ENCODE measurements around the gene DUSP10.
A peak's percentile ranks its signal among the peaks of the same experiment; 100 is the strongest.

DNA sequence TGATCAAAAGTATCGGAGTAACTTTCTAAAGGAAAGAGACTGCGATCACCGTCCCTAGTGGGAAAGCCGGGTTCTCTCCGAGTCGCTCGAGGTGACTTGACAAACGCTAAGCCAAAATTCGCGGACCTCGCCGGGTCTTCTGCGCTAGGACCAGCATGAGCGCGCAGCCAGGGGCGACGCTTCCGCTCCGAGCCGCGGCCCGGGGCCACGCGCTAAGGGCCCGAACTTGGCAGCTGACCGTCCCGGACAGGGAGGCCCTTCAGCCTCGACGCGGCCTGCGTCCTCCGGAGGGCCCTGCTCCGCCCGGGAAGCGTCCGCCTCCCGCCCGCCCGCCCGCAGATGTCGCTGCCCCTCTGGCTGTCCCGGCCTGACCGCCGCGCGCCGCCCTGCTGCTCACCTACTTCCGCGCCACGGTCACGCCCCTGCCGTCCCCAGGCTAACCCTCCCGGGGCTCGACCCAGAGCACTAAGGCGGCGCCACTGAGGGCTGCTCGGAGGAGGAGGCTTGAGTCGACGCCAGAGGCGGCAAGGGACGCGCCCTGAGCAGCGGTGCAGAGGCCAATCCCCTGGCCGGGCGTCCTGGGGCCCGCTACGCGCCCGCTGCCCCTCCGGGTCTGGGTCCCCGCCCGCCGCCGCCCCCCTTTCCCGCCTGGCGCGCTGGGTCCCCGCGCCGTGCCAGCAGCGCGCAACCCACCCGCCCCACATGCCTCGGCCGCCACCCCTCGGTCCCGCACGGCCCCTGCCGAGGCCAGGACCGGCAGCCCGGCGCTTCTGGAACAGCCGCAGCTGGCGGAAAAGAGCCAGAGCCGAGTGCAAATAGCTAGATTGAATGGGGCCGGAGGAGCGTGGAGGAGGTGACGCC, 896 bp upstream of the DUSP10 start:
- TF ChIP-seq, protein P1, sequence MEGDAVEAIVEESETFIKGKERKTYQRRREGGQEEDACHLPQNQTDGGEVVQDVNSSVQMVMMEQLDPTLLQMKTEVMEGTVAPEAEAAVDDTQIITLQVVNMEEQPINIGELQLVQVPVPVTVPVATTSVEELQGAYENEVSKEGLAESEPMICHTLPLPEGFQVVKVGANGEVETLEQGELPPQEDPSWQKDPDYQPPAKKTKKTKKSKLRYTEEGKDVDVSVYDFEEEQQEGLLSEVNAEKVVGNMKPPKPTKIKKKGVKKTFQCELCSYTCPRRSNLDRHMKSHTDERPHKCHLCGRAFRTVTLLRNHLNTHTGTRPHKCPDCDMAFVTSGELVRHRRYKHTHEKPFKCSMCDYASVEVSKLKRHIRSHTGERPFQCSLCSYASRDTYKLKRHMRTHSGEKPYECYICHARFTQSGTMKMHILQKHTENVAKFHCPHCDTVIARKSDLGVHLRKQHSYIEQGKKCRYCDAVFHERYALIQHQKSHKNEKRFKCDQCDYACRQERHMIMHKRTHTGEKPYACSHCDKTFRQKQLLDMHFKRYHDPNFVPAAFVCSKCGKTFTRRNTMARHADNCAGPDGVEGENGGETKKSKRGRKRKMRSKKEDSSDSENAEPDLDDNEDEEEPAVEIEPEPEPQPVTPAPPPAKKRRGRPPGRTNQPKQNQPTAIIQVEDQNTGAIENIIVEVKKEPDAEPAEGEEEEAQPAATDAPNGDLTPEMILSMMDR (IDR thresholded peaks at IDR 0.05) = peak in 2 of 3 donors; percentile 19 to 37
- TF ChIP-seq POLR2AphosphoS5 (IDR thresholded peaks at IDR 0.05) (peak; percentile 34 to 74 (median 55)), POLR2A (IDR thresholded peaks at IDR 0.05) (no peak)
